Measurements from ENCODE around the gene IL13. TPM values are rescaled to one million over a fixed set of nuclear protein-coding genes. Genes with fewer than 3 reads are reported as not detected.

The IL13 gene
- total RNA-seq, 1 donor from 2014 or later = not detected

DNA sequence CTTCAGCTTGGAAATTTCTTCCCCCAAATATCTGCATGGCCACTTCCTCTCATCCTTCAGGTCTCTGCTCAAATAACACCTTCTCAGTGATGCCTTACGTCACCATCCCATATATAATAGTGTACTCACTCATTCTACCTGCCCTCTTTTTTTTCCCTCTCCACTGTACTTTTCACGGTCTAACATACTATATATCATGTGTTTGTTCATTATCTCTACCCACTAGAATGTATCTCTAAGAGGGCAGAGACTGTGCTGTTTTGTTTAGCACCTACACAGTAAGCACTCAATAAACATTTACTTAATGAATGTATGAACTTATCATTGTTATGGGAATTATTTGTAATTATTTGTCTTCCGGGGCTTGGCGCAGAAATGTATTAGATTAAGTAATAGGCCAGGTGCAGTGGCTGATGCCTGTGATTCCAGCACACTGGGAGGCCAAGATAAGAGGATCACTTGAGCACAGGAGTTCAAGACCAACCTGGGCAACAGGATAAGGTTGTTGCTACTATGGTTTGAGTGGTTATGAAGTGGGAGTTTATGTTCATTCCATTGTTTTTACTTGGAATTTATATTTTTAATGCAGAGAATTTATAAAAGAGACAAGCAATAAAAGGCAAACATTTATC is 6.0 kb upstream of the IL13 start:
- DNase-seq (ENCODE audit: missing footprints) (no peak), ATAC-seq (no peak)
- intact Hi-C loops (cut with DNase I) = no loop called here

GRCh38 chr5:132653716-132654115 is 4.3 kb upstream of the IL13 start:
- ATAC-seq (no peak), DNase-seq (ENCODE audit: missing footprints) (no peak)
- intact Hi-C loops (cut with DNase I) = no loop called here

DNA sequence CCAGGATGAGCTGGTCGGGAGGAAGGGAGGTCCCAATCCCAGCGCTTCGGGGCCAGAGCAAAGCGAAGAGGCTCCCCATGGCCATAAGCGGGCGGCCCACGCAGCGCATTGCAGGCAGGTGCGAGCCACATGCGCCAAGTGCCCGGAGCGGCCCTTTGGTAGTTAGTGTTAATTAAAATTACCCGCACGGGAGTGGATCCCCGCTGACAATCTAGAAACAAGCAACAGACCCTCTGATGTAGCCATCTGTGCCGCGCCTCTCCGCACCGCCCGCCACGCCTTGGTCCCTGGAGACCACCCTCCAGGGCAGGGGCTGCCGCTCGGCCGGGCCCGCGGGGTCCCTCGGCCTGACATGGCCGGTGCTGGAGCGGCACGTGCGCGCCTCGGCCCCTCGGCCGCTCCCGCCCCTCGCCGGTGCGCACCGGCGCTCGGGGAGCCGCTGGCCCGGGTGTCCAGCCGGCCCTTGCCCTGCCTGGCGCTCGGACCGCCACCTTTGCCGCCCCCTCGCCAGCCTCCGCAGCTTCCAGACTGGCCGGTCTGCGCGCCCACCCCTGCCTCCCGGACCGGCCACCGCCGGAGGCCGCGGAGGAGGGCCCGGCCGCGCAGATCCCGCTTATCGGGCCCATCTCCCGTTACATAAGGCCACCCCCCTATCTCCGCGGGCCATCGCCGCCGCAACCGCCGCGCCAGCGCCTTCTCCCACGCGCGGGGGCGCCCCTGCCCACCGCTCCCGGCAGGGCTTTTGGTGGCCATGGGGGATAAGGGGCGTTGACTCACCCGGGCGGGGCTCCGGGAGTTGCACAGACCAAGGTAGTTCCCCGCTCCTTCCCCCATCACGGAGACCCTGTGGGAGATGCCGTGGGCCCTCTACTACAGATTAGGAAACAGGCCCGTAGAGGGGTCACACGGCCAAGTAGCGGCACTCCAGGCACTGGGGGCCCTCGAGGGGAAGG is 1.9 kb upstream of the IL13 start:
- ATAC-seq = no peak
- DNase-seq (ENCODE audit: missing footprints) = no peak
- intact Hi-C loops (cut with DNase I) = no loop called here

- ATAC-seq (no peak), DNase-seq (ENCODE audit: missing footprints) (no peak)
- intact Hi-C loops (cut with DNase I) = no loop called here
These were observed 1.1 kb upstream of the IL13 start for GRCh38 chr5:132656774-132657355.

DNA sequence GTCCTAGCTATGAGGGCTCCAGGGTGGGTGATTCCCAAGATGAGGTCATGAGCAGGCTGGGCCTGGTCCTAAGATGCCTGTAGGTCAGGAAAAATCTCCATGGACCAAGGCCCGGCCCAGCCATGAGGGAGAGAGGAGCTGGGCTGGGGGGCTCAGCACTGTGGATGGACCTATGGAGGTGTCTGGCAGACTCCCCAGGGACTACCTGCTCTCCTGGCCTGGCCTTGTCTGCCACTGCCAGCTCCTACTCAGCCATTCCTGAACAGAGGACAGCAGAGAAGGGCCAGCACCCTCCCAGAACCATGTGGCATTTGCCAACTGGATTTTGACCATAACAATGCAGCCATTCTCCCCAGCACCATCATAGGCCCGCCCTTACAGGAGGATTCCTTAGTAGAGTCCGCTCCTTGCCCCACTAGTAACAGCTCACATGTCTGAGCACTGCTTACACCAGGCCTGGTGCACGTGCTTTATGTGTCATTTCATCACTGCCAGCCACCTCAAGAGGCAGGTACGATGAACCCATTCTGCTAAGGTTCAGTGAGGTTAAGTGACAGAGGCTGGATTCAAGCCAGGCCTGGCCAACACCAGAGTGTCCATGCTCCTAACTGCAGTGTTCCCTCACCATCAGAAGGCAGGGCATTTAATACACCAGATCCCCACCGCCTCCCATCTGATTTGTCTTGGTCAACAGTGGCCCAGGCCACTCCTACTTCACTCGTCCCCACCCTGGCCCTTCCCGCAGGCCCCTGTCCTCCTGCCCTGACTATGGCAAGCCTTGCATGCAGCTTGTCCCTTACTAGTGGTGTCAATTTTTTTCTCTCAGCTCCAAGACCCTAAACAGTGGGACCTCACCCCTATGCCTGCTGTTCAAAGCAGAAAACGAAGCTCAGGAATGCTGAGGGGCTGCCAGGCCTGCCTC is 669 bp downstream of the IL13 start:
- no peak for ATAC-seq
- no peak for DNase-seq (ENCODE audit: missing footprints)
- intact Hi-C loops (cut with DNase I) = no loop called here

DNA sequence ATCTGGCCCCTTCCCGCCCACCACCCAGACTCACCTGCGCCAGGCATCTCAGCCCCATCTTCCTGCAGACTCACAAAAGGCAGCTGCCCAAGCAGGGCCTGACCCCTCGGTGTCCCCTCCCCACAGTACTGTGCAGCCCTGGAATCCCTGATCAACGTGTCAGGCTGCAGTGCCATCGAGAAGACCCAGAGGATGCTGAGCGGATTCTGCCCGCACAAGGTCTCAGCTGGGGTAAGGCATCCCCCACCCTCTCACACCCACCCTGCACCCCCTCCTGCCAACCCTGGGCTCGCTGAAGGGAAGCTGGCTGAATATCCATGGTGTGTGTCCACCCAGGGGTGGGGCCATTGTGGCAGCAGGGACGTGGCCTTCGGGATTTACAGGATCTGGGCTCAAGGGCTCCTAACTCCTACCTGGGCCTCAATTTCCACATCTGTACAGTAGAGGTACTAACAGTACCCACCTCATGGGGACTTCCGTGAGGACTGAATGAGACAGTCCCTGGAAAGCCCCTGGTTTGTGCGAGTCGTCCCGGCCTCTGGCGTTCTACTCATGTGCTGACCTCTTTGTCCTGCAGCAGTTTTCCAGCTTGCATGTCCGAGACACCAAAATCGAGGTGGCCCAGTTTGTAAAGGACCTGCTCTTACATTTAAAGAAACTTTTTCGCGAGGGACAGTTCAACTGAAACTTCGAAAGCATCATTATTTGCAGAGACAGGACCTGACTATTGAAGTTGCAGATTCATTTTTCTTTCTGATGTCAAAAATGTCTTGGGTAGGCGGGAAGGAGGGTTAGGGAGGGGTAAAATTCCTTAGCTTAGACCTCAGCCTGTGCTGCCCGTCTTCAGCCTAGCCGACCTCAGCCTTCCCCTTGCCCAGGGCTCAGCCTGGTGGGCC is 1.9 kb downstream of the IL13 start:
- ATAC-seq (no peak), DNase-seq (ENCODE audit: missing footprints) (no peak)
- intact Hi-C loops (cut with DNase I) = no loop called here

- ATAC-seq (no peak), DNase-seq (ENCODE audit: missing footprints) (no peak)
- intact Hi-C loops (cut with DNase I) = no loop called here
These were observed 3.4 kb downstream of the IL13 start for GRCh38 chr5:132661231-132662003.

- intact Hi-C loops (cut with DNase I) = no loop called here
- no peak for ATAC-seq
- DNase-seq (ENCODE audit: missing footprints) = no peak
These were observed 4.0 kb downstream of the IL13 start for GRCh38 chr5:132662004-132662401.

- intact Hi-C loops (cut with DNase I) = no loop called here
These were observed 5.2 kb downstream of the IL13 start for GRCh38 chr5:132662925-132663770.

DNA sequence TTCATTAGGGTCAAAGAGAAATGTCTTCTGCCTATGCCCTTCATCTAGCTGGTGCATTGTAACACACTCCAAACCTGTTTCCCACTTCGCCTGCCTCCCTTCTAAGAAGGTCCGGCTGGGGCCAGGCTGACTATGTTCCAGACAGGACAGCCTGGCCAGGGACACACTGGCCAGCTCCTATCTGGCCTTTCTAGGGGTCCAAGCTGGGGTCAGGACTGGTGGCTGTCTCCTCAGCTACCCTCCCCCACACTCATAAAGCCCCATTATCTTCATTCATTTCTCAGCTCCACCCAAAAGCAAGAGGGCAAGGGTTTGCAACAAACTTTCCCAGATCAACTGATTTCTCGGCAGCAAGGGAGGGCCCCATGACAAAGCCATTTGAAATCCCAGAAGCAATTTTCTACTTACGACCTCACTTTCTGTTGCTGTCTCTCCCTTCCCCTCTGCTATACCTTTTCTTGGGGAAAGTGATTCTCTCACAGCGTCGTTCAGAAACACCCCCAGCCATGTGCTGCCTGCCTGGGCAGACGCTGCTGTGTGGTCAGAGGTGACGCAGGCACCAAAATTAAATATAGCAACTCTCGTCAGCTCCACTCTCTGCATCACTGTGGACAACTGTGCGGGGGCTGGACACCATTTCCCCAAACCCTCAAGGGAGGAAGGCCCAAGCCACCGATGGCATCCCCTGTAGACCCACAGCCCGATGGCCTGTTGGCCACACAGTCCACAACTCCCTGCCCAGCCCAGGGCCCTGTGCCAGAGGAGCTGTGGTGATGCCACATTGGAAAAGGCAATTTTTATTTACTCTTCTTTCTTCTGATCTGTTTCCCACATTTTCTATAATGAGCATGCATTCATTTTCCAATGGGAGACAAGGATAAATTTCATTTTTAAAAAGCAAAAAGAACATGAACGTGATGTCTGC is 6.1 kb downstream of the IL13 start:
- intact Hi-C loops (cut with DNase I) = no loop called here
- ATAC-seq (no peak), DNase-seq (ENCODE audit: missing footprints) (no peak)

More at GRCh38 chr5:132662925-132663770, 5.2 kb downstream of the IL13 start:
- DNase-seq (ENCODE audit: missing footprints) (no peak), ATAC-seq (no peak)

DNA sequence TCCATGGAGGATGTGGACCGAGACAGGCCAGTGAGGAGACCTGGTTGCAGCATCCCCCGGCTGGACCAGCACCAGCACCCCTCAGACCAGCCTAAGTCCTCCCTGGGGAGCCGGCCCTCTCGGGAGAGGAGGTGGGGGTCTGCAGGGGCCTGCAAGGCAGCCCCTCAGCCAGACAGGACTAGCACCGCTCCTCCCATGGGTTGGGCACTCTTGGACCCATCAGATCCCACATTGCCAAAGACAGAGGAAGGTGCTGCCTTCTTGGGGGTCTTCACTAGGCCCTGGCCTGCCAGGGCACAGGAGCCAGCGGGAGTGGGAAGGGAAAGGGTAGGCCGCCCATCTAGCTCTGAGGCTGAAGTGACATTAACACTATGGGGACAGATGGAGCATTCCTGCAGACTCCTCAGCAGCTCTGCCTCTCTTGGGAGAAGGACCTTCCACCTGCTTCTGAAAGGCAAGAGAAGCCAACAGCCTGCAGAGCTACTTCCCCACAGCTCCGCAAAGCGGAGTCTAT is 6.8 kb downstream of the IL13 start:
- intact Hi-C loops (cut with DNase I) = no loop called here
- ATAC-seq = no peak
- DNase-seq (ENCODE audit: missing footprints) = no peak

DNA sequence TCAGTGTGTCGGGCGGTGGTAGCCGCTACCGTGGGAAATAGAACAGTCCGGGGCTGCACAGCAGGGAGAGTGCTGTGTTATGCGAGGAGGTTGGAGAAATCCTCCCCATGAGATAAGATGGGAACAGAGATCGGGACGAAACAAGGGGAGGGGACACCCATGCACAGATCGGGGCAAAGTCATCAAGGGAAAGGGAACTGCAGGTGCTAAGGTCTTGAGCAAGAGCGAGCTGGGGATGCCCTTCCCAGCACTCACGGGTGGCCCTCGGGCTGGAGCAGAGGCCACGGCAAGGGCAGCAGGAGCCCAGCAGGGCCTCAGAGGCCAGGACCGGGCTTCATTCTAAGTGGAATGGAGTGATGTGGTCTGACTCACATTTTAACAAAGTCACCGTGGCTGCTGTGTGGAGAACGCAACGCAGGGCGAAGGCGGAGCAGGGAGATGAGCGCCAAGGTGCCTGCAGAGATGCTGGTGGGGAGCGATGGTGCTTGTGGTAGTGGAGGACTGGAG is 7.7 kb downstream of the IL13 start:
- no peak for ATAC-seq
- no peak for DNase-seq (ENCODE audit: missing footprints)
- intact Hi-C loops (cut with DNase I) = no loop called here

GRCh38 chr5:132666310-132667123 is 8.5 kb downstream of the IL13 start:
- no peak for ATAC-seq
- intact Hi-C loops (cut with DNase I) = no loop called here
- no peak for DNase-seq (ENCODE audit: missing footprints)

- ATAC-seq (no peak), DNase-seq (ENCODE audit: missing footprints) (no peak)
- intact Hi-C loops (cut with DNase I) = no loop called here
These were observed 9.3 kb downstream of the IL13 start for GRCh38 chr5:132667309-132667708.
